ENCODE results near the gene FRAT2.

Gene FRAT2

GRCh38 chr10:97332591-97333350, 1.8 kb downstream of the FRAT2 start:
- Histone ChIP-seq H3K4me1 (peaks cover 4% of the 10 kb centered on the region), H3K27me3 (no peaks in the 10 kb centered on the region)
- TF ChIP-seq, protein P1, sequence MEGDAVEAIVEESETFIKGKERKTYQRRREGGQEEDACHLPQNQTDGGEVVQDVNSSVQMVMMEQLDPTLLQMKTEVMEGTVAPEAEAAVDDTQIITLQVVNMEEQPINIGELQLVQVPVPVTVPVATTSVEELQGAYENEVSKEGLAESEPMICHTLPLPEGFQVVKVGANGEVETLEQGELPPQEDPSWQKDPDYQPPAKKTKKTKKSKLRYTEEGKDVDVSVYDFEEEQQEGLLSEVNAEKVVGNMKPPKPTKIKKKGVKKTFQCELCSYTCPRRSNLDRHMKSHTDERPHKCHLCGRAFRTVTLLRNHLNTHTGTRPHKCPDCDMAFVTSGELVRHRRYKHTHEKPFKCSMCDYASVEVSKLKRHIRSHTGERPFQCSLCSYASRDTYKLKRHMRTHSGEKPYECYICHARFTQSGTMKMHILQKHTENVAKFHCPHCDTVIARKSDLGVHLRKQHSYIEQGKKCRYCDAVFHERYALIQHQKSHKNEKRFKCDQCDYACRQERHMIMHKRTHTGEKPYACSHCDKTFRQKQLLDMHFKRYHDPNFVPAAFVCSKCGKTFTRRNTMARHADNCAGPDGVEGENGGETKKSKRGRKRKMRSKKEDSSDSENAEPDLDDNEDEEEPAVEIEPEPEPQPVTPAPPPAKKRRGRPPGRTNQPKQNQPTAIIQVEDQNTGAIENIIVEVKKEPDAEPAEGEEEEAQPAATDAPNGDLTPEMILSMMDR (IDR thresholded peaks at IDR 0.05; ENCODE audit: low read depth, low read length): peak; percentile 40

GRCh38 chr10:97331153-97331703, 3.3 kb downstream of the FRAT2 start:
- no peaks in the 10 kb centered on the region for H3K27me3 ChIP-seq
- H3K9me3 ChIP-seq: no peaks in the 10 kb centered on the region
- no peak for DNase-seq
- H3K4me1 ChIP-seq: no peaks in the 10 kb centered on the region; the same call in 1 of the 2 replicates
- no peak overlapping the region for H3K4me3 ChIP-seq (ENCODE audit: low read depth, low read length)
- TF ChIP-seq, protein P1 (IDR thresholded peaks at IDR 0.05; ENCODE audit: low read depth, low read length): no peak
- no peaks in the 10 kb centered on the region for H3K36me3 ChIP-seq

More at GRCh38 chr10:97332591-97333350, 1.8 kb downstream of the FRAT2 start:
- Histone ChIP-seq H3K36me3 (no peaks in the 10 kb centered on the region), H3K9me3 (no peaks in the 10 kb centered on the region), H3K4me3 (ENCODE audit: low read depth, low read length) (peak overlapping the region; percentile 79)
- peak; percentile 25 for DNase-seq

DNA sequence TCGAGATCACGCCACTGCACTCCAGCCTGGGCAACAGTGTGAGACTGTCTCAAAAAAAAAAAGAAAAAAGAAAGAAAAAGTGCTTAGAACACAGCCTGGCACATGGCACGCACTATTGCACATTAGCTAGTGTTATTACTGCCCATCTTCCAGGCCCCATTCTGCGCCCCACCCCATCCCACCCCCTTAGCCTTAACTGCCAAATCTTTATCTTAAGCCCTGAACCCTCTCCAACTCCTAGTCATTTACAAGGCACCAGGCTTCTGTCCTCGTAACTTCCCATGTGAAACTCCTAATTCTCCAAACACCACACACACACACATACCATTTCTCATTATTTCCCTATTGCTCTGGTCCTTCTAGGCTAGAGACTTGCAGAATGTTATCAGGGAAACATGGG, 4.8 kb downstream of the FRAT2 start:
- H3K27me3 ChIP-seq: no peaks in the 10 kb centered on the region
- no peaks in the 10 kb centered on the region for H3K36me3 ChIP-seq
- H3K4me3 ChIP-seq (ENCODE audit: low read depth, low read length): no peak overlapping the region
- no peaks in the 10 kb centered on the region for H3K9me3 ChIP-seq
- TF ChIP-seq, protein P1 (IDR thresholded peaks at IDR 0.05; ENCODE audit: low read depth, low read length): no peak
- no peak for DNase-seq
- H3K4me1 ChIP-seq: peaks cover 2% of the 10 kb centered on the region; the same call in 1 of the 2 replicates

DNA sequence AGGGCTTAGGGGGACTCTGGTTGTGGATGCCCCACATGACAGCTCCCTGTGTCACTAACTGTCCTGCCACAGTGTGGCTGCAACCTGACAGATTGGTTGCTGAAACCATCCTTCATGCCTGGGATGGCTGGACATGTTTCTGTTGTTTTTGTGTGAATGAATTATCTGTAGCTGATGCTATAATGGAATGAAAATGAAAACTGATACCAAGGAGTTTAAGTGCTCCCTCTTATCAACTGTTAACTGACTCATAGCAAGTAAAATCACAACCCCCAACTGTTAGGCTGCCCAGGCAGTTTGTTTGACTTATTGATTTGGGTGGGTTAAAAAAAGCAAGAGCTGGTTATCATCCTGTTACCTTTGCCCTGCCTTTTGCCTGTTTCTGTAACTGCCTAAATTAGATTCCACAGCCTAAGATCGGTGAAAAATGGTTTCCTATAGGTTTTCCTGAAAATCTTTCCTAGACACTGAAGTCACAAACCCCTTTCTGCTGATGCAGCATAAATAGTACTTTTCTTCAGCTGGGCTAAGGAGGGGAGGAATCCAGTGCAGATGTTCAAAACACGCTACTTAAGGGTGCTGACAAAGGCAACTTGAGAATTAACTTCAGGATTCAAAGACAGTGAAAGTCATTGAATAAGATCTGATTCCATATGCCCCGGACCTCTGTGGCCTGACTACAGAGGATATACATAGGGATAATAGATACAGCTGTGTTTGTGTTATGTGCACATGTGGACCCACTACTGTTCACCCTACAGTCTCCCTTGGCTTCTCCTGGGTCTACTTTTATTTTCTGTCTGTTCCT, 5.7 kb downstream of the FRAT2 start:
- no peaks in the 10 kb centered on the region for H3K9me3 ChIP-seq
- TF ChIP-seq, protein P1 (IDR thresholded peaks at IDR 0.05; ENCODE audit: low read depth, low read length): no peak
- DNase-seq: no peak
- no peaks in the 10 kb centered on the region for H3K36me3 ChIP-seq
- no peaks in the 10 kb centered on the region for H3K27me3 ChIP-seq
- H3K4me1 ChIP-seq: peaks cover 2% of the 10 kb centered on the region; the same call in 1 of the 2 replicates
- H3K4me3 ChIP-seq (ENCODE audit: low read depth, low read length): no peak overlapping the region

GRCh38 chr10:97327348-97328294, 6.9 kb downstream of the FRAT2 start:
- peaks cover 2% of the 10 kb centered on the region; the same call in 1 of the 2 replicates for H3K4me1 ChIP-seq
- H3K36me3 ChIP-seq: no peaks in the 10 kb centered on the region
- H3K9me3 ChIP-seq: no peaks in the 10 kb centered on the region
- no peaks in the 10 kb centered on the region for H3K27me3 ChIP-seq
- no peak for DNase-seq
- TF ChIP-seq, protein P1 (IDR thresholded peaks at IDR 0.05; ENCODE audit: low read depth, low read length): no peak
- no peak overlapping the region for H3K4me3 ChIP-seq (ENCODE audit: low read depth, low read length)

All from BE2C (cell line).